ENCODE data around the gene ST3GAL4.
"Not testable (repeated sequence)": the region's sequence is repeated elsewhere in the genome, so short reads cannot be mapped to it uniquely, and the experiment has no call there.

GRCh38 chr11:126381960-126382359, 26.5 kb downstream of the ST3GAL4 start:
- not testable (repeated sequence) for TF ChIP-seq CTCF (conservative IDR thresholded peaks at IDR 0.05; ENCODE audit: low read length); EZH2phosphoT487 (IDR thresholded peaks at IDR 0.05; ENCODE audit: borderline replicate concordance)
